ENCODE results near the gene NPDC1. TPM values are rescaled to one million over a fixed set of nuclear protein-coding genes. Genes with fewer than 3 reads are reported as not detected.

NPDC1 gene
- total and polyA plus RNA-seq, 2 of the 8 experiments (the other 6 are each of a cell fraction or from before 2014, with no cell fraction given): 26.2 to 44.1 TPM

GRCh38 chr9:137023157-137023556 lies 22.8 kb downstream of the NPDC1 start:
- Histone ChIP-seq H3K4me2 (ENCODE audit: insufficient read depth in 1 of 2, low read depth in 2 of 2, low read length in 2 of 2) (no peak overlapping the region), H2BK120ac (replicated peaks; ENCODE audit: low read depth, low read length) (no peak overlapping the region), H2AK5ac (ENCODE audit: low read depth, low read length) (no peak overlapping the region), H2BK5ac (ENCODE audit: low read depth, low read length) (no peak overlapping the region), H2AFZ (ENCODE audit: low read length) (no peak overlapping the region), H3K18ac (ENCODE audit: extremely low read depth, low read length) (no peak overlapping the region), H3K27ac (ENCODE audit: low read depth, low read length) (no peak overlapping the region), H4K8ac (ENCODE audit: extremely low read depth, insufficient read depth, low read length) (no peak overlapping the region), H4K91ac (replicated peaks; ENCODE audit: insufficient read length, low read length) (no peak overlapping the region), H3K4ac (replicated peaks; ENCODE audit: insufficient read length, low read depth, low read length) (no peak overlapping the region), H3K23ac (ENCODE audit: insufficient read length) (no peak overlapping the region), H4K5ac (ENCODE audit: insufficient read length, low read depth, low read length) (no peak overlapping the region), H3K36me3 (ENCODE audit: control insufficient read depth in 2 of 4, insufficient read depth in 4 of 4, low read length in 3 of 4) (no peaks in the 10 kb centered on the region), H2BK15ac (ENCODE audit: low read length) (no peak overlapping the region), H3K79me2 (ENCODE audit: control insufficient read depth in 1 of 2, insufficient read depth in 2 of 2, low read length in 2 of 2) (no peaks in the 10 kb centered on the region), H3K14ac (ENCODE audit: insufficient read length) (no peak overlapping the region), H3K79me1 (ENCODE audit: low read depth, low read length) (no peaks in the 10 kb centered on the region), H3K9ac (replicated peaks in 1 of 4; ENCODE audit: extremely low read depth in 1 of 4, low read depth in 3 of 4, low read length in 3 of 4) (no peak overlapping the region), H3K9me3 (ENCODE audit: insufficient read depth in 2 of 2, low read depth in 1 of 2, low read length in 1 of 2) (no peaks in the 10 kb centered on the region), H3K4me1 (replicated peaks in 1 of 4; ENCODE audit: control insufficient read depth in 3 of 4, insufficient read depth in 4 of 4, low read length in 3 of 4) (peaks cover 0 to 9% (median 6%) of the 10 kb centered on the region in 4 experiments; a peak in 5 of 7 replicates), H4K20me1 (replicated peaks in 1 of 2; ENCODE audit: control insufficient read depth in 1 of 2, insufficient read depth in 2 of 2, low read length in 2 of 2) (peaks cover 0 to 8% of the 10 kb centered on the region in 2 experiments), H3K56ac (replicated peaks; ENCODE audit: insufficient read length, low read depth, low read length) (no peak overlapping the region), H2BK20ac (ENCODE audit: low read length) (no peak overlapping the region), H3K23me2 (ENCODE audit: low read depth, low read length) (no peaks in the 10 kb centered on the region; the same call in 1 of the 2 replicates), H3K27me3 (replicated peaks in 1 of 4; ENCODE audit: control insufficient read depth in 3 of 4, extremely low read depth in 1 of 4, insufficient read depth in 3 of 4, low read length in 3 of 4) (peaks cover 1 to 15% (median 10%) of the 10 kb centered on the region in 4 experiments; a peak in 6 of 7 replicates), H2BK12ac (ENCODE audit: low read depth, low read length) (no peak overlapping the region), H3K4me3 (ENCODE audit: extremely low read depth in 1 of 4, insufficient read depth in 2 of 4, low read depth in 3 of 4, low read length in 4 of 4) (no peak overlapping the region)
- ChIA-PET CTCF (ENCODE audit: partially characterized antibody) (interaction anchor here (0.6 to 7.2 kb wide), 8 partner anchors 7 to 75 kb away, joined by 3 to 54 read pairs (median 4); partner anchors contain the start of genes ABCA2, FUT7, LCNL1 and PTGDS), POLR2A (ENCODE audit: partially characterized antibody) (interaction anchor here (1.1 kb wide), 1 partner anchor 223 kb away, joined by 4 read pairs; no protein-coding TSS in a partner anchor)
- DNase-seq (ENCODE audit: low read depth in 1 of 2, low spot score in 2 of 2): no peak
- no peak for FAIRE-seq
- WGBS, 2 experiments (ENCODE audit: extremely low coverage in 1 of 2, insufficient coverage in 1 of 2, insufficient read length in 1 of 2, insufficient replicate concordance in 2 of 2, low coverage in 1 of 2, low lambda C conversion rate in 2 of 2, missing lambda C conversion rate in 1 of 2): 93% methylated on average over 7 of the region's 7 CpGs; no CpG with 5 or more reads in 1 of the 2 experiments
- TF ChIP-seq USF2 (IDR thresholded peaks at IDR 0.05; ENCODE audit: low read length) (no peak), BACH1 (IDR thresholded peaks at IDR 0.05; ENCODE audit: low read length) (no peak), GTF2F1 (IDR thresholded peaks at IDR 0.05; ENCODE audit: borderline replicate concordance, low read depth, low read length) (no peak), KDM1A (IDR thresholded peaks at IDR 0.05; ENCODE audit: borderline replicate concordance, low read length) (no peak), HDAC6 (IDR thresholded peaks at IDR 0.05; ENCODE audit: low read depth, low read length) (no peak), TAF1 (IDR thresholded peaks at IDR 0.05; ENCODE audit: low read depth, low read length) (no peak), SP1 (IDR thresholded peaks at IDR 0.05; ENCODE audit: low read depth, low read length) (no peak), CTBP2 (IDR thresholded peaks at IDR 0.05; ENCODE audit: borderline replicate concordance, insufficient read depth, insufficient read length, low read length) (no peak), CTCF (IDR thresholded peaks at IDR 0.05; ENCODE audit: control extremely low read depth in 1 of 3, insufficient read depth in 1 of 3, low read depth in 1 of 3, low read length in 3 of 3) (no peak), MAFK (IDR thresholded peaks at IDR 0.05; ENCODE audit: low read depth, low read length) (no peak)
